HEK293T (cell line): ENCODE data around the gene RPL4.

ENCODE experiments used
- ARNT ChIP-seq: fragments of 450-650 bp; IDR thresholded peaks from 2 replicates; pipeline ENCODE4 v1.6.1; 2017; ENCODE audit warnings: mild to moderate bottlenecking
- ELF4 ChIP-seq: fragments of 450-650 bp; IDR thresholded peaks from 2 replicates; pipeline ENCODE4 v1.6.1; 2017; ENCODE audit warnings: antibody characterized with exemption
- FOXA1 ChIP-seq: fragments of 450-650 bp; IDR thresholded peaks from 2 replicates; pipeline ENCODE4 v1.6.1; 2016; ENCODE audit warnings: mild to moderate bottlenecking
- FOXK2 ChIP-seq: fragments of 450-650 bp; IDR thresholded peaks from 2 replicates; pipeline ENCODE4 v1.6.1; 2016; ENCODE audit warnings: mild to moderate bottlenecking
- FOXM1 ChIP-seq: fragments of 450-650 bp; IDR thresholded peaks from 2 replicates; pipeline ENCODE4 v1.6.1; 2017; ENCODE audit warnings: mild to moderate bottlenecking, borderline replicate concordance
- HDGF ChIP-seq: fragments of 450-650 bp; IDR thresholded peaks from 2 replicates; pipeline ENCODE4 v1.6.1; 2017; ENCODE audit warnings: antibody characterized with exemption, borderline replicate concordance
- L3MBTL2 ChIP-seq: fragments of 450-650 bp; conservative IDR thresholded peaks from 2 replicates; pipeline ENCODE4 v1.6.1; 2016; ENCODE audit warnings: mild to moderate bottlenecking
- NFRKB ChIP-seq: fragments of 450-650 bp; IDR thresholded peaks from 2 replicates; pipeline ENCODE4 v1.6.1; 2016; ENCODE audit warnings: mild to moderate bottlenecking, moderate library complexity
- PKNOX1 ChIP-seq: fragments of 450-650 bp; IDR thresholded peaks from 2 replicates; pipeline ENCODE4 v1.6.1; 2016
- SP1 ChIP-seq: fragments of 450-650 bp; IDR thresholded peaks from 2 replicates; pipeline ENCODE4 v1.6.1; 2017
- SUZ12 ChIP-seq: fragments of 450-650 bp; IDR thresholded peaks from 2 replicates; pipeline ENCODE4 v1.6.1; 2016; ENCODE audit warnings: mild to moderate bottlenecking

- TF ChIP-seq PKNOX1, result no peak
- TF ChIP-seq ELF4, result no peak
- TF ChIP-seq SP1, result no peak
- TF ChIP-seq FOXK2, result no peak
- no peak for TF ChIP-seq SUZ12
- no peak for TF ChIP-seq L3MBTL2
- no peak for TF ChIP-seq FOXM1
- no peak for TF ChIP-seq ARNT
- no peak for TF ChIP-seq FOXA1
- no peak for TF ChIP-seq NFRKB
- no peak for TF ChIP-seq HDGF
Observed at GRCh38 chr15:66505818-66506217, 1.2 kb upstream of the RPL4 start.
